Ecto neural progenitor cell (in vitro differentiated cells): Measurements from ENCODE around the gene NRXN3.

Experiments used
- DNase-seq: peaks from one replicate; pipeline ENCODE4 v3.0.0-alpha.2; 2018; ENCODE audit warnings: low spot score

The NRXN3 gene

DNA sequence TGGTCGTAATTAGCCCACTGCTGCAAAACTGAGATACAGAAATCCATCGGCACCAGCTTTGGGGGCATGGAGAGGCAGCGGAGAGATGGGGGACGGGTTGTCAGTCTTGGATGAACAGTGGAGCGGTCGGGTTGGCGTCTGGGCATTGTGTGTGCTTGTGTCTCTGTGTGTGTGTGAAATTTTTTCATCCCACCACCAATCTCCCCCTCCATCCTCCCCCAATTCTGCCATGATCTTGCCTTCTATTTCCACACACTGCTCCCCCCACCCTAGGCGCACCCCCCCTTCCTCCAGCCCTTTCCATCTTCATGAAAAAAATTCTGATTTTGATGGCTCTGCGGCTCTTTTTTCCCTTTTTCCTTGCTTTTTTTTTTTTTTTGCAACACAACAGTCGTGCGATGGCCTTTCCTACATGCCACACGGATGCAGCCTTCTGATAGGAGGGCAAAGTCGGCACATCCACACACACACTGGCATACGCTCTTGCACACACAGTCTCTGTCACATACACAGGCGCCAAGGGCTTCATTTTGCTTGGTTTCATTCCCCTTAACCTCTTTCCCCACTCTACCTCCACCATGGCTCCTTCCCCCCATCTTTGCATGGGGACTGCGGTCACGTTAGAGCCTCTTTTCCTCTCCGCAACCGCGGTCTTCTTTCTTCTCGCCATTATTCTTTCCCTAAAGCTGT is 3.3 kb downstream of the NRXN3 start:
- no peak for DNase-seq

DNA sequence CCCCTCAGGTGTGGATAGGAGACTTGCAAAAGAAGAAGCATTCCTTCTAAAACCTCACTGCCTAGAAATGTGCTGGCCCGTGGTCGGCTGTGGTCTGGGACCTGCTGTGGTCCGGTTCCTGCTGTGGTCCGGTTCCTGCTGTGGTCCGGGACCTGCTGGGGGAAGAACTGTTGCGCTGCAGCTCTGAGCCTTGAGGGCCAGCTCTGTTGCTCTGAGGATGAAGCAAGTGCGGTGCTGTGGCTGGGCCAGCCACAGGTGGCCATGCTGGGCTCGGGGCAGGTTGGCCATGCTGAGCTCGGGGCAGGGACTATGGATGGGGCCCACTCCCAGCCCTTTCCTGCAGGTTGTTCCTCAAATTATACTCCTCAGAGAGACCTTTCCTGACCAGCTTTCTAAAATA is 5.2 kb downstream of the NRXN3 start:
- no peak for DNase-seq

- DNase-seq, result no peak
These were observed 7.9 kb downstream of the NRXN3 start for GRCh38 chr14:78178071-78178470.

DNA sequence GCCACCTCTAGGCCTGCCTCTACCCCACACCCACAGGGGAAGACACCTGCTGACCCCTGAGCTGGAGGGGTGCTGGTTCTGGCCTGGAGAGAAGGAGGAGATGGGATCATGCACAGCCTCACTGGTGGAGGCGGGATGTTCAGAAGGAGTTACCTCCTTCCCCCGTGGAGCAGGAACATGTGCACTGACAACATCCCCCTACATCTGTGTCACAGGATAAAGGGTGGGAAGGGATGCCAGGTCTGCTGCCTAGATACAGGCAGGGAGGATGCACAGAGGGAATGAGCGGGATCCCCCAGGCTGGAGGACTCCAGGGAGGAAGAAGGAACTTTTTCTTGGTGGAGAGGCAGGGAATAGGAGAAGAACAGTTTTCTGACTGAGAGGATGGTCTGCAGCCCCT is 8.8 kb downstream of the NRXN3 start:
- no peak for DNase-seq

DNA sequence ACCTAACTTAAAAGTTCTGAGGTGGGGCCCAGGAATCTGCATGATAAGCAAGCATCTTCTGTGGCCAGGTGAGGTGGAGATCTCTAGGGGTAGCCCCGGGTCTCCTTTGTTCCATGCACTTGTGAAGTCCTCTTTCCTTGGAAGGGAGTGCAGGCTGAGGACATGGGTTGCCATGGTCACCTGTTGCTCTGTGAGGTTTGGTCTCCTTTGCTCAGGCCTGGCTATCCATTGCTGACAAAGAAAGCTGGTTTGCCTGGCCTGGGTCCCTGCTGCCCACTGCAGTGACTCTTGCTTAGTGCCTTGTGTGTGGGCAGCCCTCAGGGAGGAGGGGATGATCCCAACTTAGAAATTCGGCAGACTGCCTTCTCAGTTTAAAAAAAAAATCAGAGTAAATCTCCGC is 11.1 kb downstream of the NRXN3 start:
- DNase-seq, result no peak

DNA sequence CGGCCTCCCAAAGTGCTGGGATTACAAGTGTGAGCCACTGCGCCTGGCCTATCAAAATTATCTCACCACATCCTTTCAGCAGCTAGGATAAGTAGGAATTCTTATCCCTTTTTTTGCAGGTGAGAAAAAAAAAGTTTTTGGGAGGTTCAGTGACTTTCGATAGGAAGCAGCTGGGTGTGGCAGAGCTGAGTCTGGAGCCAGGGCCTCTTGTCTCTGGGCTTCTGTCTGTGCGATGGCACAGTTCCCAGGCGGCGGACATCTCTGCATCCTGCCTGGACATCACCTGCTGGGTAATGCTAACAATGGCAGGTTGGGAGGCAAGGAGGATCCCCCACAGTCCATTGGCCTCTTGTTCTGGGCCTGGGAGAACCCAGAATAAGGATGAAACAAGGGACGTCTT is 12.5 kb downstream of the NRXN3 start:
- DNase-seq, result no peak

DNA sequence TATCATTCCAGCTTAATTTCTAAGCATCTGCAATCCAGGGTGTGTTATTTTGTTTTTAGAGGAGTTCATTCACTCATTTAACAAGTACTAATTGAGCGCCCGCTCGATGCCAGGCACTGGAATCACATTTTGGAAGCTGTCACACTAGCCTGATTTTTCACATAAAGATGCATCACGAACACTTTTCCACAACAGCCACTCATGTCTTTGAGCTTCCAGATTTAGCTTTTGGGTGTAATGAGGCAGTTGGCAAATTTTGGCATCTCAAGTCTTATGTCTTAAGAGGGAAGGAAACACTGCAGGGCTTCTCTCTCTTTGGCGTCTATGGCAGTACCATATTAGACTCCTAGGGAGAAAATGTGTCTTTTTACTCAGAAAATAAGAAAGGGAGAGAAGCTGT is 14.0 kb downstream of the NRXN3 start:
- no peak for DNase-seq

- no peak for DNase-seq
These were observed 16.1 kb downstream of the NRXN3 start for GRCh38 chr14:78186277-78186676.

GRCh38 chr14:78188882-78189281 is 18.7 kb downstream of the NRXN3 start:
- no peak for DNase-seq

- DNase-seq, result no peak
These were observed 25.3 kb downstream of the NRXN3 start for GRCh38 chr14:78195431-78195830.

DNA sequence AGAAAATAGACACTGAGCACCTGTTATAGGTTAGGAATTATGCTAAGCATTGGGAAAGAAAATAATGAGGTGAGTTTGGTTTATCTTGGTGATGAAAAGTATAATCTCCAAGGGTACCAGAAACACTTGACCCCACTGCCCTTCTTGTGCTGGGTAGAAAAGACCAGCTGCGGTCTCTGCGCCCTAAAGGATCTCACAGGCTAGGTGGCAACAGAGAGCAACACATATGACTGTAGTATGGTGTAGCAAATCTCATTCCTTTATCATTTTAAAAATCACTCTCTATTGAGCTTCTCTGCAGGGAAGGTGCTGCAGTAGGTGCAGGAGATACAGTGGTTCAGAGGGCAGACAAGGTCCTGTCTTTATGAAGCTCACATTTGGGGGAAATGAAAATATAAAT is 26.1 kb downstream of the NRXN3 start:
- no peak for DNase-seq

- DNase-seq, result no peak
These were observed 26.9 kb downstream of the NRXN3 start for GRCh38 chr14:78197051-78197450.

DNA sequence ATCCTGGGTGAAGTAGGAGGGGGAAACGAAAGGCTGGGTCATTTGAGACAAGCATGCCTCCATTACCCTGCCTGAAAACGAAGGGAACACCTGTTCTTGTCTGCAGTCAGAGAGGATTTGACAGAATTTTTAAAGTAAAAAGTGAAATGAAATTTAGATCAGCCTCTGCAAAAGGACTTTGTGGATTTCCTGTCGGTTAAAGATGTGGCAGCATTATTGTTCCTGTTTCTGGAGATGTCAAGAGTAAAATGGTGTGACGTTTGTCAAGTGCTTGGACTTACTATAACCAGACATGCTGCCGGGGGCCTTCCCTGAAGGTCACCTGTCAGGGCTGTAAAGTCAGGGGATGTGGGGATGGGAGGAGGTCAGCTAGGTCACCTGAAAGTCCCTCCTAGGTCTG is 32.0 kb downstream of the NRXN3 start:
- no peak for DNase-seq

- no peak for DNase-seq
These were observed 32.8 kb downstream of the NRXN3 start for GRCh38 chr14:78202976-78203375.

- DNase-seq, result no peak
These were observed 37.2 kb downstream of the NRXN3 start for GRCh38 chr14:78207414-78207813.

GRCh38 chr14:78220273-78220672 is 50.1 kb downstream of the NRXN3 start:
- DNase-seq, result no peak

DNA sequence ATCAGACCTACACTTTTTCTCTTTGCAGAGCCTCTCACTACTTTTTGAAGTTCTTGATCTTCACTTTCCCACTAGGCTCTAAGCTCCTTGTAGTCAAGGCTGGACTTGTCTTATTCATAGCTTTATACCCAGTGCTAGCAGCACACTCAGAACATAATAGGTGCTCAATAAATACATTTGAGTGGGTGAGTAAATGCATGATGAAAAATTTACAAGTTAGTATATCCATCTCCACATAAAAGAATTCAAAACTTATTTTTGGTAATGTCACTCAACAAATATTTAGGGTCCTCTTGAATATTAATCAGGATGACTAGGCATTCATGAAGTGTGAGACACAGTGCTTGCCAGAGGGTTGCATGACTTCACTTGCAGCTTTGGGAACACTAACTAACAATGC is 52.6 kb downstream of the NRXN3 start:
- DNase-seq, result no peak

DNA sequence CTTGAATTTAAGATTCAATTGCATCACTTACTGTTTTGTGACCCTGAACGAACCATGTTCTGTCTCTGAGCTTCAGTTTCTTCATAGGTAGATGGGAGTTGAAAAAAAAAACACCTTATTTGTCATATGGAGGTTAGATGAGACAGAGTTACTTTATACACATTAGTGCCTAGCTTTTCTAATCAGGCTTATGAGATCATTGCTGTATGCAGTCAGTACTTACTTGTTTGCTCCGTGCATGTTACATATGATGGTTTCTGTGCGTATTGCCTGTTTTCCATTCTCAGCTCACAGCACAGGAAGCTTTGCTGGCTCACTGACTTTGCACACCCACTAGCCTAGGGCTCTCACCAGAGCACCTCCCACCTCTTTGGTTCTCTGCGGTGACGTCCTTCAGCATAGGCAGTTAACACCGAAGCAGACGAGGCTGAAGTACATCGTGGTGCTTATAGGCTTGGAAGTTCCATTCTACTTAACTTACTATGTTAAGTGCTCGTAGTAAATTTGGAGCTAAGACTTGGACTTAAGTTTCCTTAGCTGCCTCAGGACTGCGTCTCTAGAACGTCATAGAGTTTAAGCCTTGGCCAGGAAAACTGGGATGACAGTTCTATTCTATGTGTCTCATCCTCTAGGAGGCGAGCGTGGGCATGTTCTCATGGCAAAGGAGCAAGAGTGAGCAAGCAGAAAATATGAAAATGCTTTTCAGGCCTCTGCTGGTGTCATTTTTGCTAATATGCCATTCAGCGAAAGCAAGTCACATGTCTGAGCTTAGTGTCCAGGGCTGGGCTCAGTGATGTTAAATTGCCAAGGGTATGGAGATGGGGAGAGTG is 57.3 kb downstream of the NRXN3 start:
- no peak for DNase-seq

GRCh38 chr14:78228702-78229327 is 58.6 kb downstream of the NRXN3 start:
- no peak for DNase-seq

GRCh38 chr14:78232231-78233000 is 62.2 kb downstream of the NRXN3 start:
- DNase-seq, result no peak

- no peak for DNase-seq
These were observed 68.0 kb downstream of the NRXN3 start for GRCh38 chr14:78238141-78238540.

GRCh38 chr14:78240567-78240966 is 70.4 kb downstream of the NRXN3 start:
- no peak for DNase-seq
